Endometrium (tissue), 2 donors: ENCODE data around the gene CD207.

Experiments
- FAIRE-seq: peaks from 2 replicates; lab custom pipeline; 2012; peaks lifted over from hg19 to GRCh38; lab: Jason Lieb, UNC
- donor health status: control.
- donor health status: control.

Gene CD207

DNA sequence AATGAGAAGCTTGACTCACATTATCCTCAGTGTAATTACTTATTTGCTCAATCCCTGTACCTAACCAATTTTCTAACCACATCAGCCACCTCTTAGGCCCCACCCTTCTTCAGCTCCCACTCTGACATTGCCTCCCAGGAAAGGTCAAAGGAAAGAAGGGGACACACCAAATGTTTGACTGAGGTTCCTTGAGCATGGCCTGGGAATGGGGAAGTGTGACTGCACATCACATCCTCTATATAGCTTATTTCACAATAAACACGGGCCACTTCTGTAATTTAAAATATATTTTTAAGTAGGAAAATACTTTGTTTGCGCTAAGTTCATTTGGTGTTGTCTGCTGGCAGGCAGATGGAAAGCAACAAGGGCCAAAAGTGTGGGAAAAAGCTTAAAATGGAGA lies 42.2 kb downstream of the CD207 start:
- no peak for FAIRE-seq

DNA sequence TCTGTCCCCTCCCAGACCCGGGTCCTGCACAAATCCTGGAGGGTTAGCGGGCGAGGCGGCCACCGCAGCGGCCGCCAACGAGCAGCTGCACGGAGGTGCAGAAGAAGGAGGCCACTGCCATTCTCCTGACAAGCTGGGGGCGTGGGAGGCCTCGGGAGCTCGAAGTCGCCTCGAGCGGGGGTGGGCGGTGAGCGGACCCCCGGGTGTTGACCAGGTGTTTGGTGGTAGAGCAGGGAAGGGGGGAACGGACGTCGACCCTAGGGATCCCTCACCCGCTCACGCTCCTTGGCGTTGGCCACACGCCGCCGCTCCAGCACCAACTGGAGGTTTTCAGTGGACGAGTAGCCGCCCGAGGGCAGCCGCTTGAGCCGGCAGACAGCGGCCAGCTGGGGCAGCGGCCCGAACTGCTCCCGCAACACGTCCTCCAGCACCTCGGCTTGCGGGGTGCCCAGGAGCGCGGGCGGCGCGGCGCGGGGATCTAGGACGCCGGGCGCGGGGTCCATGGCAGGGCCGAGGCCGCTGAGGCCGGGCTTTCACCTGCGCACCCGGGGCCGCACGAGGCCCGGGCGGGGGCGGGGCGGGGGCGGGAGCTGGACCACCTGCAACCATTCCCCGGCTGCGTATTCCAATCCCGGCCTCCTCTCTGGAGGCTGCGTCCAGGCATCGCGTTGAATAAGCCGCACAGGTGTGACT lies 45.3 kb downstream of the CD207 start, which contains the start of gene FIGLA:
FIGLA (minus strand) TSS at position 508 of the 693 bp plus-strand sequence; CDS start at position 503, 5 bp downstream.
- FAIRE-seq, result no peak

- no peak for FAIRE-seq
Measured at GRCh38 chr2:70789304-70790135, 46.1 kb downstream of the CD207 start.

GRCh38 chr2:70785137-70785911 lies 50.3 kb downstream of the CD207 start:
- FAIRE-seq, result no peak

DNA sequence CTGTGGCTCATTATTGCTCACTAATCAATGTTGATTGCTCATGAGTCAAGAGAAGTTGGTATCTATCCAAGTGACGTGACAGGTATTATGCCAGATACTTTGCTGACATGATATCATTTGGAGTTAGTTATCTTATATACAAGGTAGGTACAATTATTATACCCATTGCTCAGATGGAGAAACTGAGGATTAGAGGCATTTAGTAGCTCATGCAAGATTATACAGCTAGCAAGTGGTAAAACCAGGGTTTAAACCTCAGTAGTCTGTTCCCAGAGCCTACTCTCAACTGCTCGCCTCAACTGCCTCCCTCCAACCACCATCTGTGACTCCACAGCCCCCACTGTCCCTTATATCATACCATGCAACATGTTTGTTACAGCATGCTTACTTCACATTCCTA lies 51.3 kb downstream of the CD207 start:
- FAIRE-seq, result no peak
